Measurements from ENCODE around the gene TIMELESS.
"Not testable (repeated sequence)": the region's sequence is repeated elsewhere in the genome, so short reads cannot be mapped to it uniquely, and the experiment has no call there.

TIMELESS gene

GRCh38 chr12:56404227-56404626, 45.0 kb downstream of the TIMELESS start:
- DNase-seq = not testable (repeated sequence)

DNA sequence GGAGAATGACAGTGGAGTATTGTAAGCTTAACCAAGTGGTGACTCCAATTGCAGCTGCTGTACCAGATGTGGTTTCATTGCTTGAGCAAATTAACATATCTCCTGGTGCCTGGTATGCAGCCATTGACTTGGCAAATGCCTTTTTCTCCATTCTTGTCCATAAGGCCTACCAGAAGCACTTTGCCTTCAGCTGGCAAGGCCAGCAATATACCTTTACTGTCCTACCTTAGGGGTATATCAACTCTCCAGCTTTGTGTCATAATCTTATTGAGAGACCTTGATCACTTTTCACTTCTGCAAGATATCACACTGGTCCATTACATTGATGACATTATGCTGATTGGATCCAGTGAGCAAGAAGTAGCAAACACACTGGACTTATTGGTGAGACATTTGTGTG, 47.6 kb downstream of the TIMELESS start:
- not testable (repeated sequence) for DNase-seq

DNA sequence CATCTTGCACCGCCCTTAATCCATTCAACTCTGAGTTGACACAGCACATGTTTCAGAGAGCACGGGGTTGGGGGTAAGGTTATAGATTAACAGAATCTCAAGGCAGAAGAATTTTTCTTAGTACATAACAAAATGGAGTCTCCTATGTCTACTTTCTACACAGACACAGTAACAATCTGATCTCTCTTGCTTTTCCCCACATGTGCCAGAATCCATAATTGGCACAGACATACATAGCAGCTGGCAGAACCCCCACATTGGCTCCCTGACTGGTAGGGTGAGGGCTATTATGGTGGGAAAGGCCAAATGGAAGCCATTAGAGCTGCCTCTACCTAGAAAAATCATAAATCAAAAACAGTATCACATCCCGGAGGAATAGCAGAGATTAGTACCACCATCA, 48.1 kb downstream of the TIMELESS start:
- DNase-seq = not testable (repeated sequence)

DNA sequence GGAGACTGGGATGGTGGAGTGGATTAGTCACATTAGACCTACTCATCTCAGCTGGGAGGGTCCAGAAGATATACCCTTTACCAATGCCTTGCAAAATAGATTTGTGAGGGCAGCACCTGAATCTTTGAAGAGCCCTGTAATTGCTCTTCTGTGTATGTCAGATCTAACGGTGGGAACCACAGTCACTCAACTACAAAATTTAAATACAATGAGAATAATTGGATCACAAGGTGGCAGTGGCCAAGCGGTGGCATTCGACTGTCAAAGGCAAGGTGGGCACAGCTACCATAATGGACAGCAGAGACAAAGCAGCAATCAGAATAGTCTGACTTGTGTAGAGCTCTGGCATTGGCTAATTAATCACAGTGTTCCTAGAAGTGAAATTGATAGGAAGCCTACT, 49.8 kb downstream of the TIMELESS start:
- not testable (repeated sequence) for DNase-seq

DNA sequence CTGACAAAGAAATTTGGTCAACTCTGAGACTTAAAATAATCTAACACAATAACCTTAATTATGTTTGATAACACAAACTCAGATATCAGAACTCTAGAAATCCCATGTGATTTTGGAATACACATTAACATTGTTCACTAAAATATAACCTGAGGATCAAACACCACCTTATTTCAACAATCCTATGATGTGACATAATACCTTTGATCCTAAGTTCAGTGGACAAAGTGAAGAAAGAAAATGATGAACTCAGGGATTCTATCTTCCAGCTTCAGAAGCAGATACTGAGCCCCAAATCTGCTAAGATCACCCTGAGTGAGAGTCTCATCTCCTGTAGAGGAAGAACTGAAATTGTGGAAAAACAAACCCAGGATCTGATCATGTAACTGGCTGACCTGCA, 50.9 kb downstream of the TIMELESS start:
- no peak for DNase-seq

GRCh38 chr12:56392331-56392730, 56.9 kb downstream of the TIMELESS start:
- no peak for DNase-seq

DNA sequence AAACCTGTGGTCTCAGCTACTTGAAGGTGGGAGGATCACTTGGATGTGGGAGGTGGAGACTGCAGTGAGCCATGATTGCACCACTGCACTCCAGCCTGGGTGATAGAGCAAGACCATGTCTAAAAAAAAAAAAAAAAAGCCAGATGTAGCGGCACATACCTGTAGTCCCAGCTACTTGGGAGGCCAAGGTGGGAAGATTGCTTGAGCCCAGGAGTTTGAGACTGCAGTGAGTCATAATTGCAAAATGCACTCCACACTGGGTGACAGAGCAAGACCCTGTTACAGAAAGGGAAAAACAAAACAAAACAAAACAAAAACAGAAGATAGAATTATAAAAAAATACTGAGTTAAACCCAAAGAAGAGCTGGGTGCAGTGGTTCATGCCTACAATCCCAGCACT, 57.5 kb downstream of the TIMELESS start:
- no peak for DNase-seq

DNA sequence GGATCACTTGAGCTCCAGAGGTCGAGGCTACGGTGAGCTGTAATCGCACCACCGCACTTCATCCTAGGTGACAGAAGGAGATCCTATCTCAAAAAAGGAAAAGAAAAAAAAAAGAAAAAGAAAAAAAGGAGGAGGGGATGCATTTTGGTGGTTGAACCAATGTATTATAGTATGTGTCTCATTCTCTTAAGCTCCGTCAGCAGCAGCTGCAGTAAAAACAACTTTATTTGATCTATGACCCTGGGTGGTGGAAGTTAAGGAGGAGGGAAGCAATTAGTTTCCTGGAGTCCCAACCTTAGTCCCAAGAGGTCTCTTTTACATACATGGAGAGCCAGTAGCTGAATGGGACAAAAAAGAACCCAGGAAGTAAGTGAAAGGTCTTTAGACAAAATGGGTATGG, 59.8 kb downstream of the TIMELESS start:
- DNase-seq = no peak

DNA sequence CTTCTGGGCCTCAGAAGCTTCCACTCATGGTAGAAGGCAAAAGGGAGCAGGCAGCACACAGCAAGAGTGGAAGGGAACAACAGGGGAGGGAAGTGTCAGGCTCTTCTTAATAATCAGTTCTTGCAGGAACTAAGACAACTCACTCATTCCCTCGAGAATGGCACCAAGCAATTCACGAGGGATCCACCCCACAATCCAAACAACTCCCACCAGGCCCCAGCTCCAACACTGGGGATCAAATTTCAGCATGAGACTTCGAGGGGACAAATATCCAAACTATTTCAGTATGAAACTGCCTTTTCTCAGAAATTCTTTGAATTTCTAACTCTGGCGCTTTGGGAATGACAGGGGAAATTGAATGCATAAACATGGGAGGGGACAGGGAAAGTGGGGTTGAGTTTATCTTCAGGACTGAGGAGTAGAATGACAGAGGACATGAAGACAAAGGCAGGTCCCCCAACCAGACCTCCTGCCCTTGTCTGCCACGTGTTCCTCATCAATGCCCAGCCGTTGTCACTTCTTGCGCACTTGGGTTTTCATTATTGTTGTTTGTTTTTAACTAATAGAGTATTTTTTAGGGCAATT, 62.0 kb downstream of the TIMELESS start:
- no peak for DNase-seq

- no peak for DNase-seq
These were observed 63.4 kb downstream of the TIMELESS start for GRCh38 chr12:56385873-56386272.

- no peak for DNase-seq
These were observed 66.6 kb downstream of the TIMELESS start for GRCh38 chr12:56382611-56383010.

DNA sequence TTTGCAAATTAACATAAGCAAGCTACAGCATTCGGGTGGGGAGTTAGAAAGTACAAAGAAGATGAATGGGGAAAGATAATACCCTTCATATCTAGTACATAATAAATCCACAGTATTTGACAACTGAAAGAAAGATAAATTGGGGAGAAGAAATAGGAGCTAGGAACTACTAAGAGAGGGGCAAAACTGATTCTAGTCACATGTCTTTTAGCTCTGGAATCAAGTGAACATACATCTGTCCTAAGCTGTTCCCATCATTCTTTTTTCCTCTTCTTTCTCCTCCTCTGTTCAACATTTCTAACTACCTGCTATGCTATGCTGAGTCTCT, 71.3 kb downstream of the TIMELESS start:
- DNase-seq = no peak

DNA sequence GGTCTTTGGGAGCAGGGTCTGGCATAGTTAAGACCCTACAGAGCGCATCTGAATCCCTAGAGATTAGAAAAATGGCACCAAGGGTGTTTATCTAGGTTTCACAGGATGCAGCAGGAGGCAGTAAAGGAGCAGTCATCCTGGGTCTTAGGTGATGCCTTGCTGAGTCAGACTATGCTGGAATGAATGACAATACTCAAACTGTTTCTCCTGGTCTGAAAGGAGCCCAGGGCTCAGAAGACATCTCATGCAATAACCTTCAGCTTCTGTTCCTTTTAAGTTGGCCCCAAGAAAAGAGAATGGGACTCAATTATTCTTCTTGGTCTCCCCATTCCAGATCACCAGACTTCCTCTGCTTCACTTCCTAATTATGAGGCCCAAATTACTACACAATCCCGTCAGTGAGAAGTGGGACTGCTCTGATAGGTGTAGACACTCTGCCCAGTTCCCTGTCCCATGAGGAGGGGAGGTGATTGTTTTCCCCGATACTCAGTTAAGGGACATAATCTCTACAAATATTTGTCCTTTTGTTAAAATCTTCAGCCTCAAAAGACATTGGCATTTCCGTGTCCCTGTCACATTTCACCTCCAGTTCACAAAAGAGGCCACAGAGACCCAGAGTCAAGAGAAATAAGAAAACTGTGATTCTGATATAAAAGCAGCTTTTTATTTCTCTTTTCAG, 71.8 kb downstream of the TIMELESS start:
- DNase-seq = no peak

DNA sequence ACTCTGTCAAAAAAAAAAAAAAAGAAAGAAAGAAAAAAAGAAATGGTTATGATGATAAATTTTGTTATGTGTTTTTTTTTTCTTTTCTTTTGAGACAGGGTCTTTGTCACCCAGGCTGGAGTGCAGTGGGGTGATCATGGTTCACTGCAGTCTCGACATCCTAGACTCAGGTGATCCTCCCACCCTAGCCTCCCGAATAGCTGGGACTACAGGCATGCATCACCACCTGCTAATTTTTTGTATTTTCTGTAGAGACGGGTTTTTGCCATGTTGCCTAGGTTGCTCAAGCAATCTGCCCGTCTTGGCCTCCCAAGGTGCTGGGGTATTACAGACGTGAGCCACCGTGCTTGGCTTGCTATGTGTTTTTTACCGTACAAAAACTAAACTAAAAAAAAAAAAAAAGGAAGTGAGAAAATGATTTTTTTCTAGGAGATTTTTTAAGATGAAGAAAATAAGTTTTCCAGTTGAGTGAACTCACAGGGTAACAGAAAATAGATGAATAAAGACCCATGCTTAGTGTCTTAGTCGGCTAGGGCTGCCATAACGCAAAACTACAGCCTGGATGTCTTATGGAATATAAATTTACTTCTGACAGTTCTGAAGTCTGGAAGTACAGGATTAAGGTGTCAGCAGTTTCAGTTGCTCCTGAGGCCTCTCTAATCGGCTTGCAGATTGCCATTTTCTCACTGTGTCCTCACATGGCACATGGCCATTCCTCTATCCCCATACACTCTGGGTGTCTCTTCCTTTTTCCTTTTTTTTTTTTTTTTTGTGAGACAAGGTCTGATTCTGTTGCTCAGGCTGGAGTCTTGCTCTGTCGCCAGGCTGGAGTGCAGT, 73.4 kb downstream of the TIMELESS start:
- no peak for DNase-seq

DNA sequence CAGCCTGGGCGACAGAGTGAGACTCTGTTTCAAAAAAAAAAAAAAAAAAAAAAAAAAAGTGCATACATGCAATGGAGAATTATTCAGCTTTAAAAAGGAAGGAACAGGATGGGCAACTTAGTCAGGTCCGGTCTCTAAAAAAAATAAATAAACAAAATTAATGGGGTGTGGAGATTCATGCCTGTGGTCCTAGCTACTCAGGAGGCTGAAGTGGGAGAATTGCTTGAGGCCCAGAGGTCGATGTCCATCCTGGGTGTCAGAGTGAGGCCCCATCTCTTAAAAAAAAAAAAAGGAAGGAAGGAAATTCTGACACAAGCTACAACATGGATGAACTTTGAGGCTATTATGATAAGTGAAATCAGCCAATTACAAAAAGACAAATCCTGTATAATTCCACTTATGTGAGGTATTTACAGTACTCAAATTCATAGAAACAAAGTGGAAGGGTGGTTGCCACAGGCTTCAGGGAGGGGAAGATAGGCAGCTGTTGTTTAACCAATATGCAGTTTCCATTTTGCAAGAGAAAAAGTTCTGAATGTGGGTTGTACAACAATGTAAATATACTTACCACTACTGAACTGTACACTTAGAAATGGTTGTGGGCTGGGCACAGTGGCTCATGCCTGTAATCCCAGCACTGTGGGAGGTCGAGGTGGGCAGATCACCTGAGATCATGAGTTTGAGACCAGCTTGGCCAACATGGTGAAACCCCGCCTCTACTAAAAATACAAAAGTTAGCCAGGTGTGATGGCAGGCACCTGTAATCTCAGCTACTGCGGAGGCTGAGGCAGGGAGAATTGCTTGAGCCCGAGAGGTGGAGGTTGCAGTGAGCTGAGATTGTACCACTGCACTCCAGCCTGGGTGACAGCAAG, 74.3 kb downstream of the TIMELESS start:
- DNase-seq = no peak

DNA sequence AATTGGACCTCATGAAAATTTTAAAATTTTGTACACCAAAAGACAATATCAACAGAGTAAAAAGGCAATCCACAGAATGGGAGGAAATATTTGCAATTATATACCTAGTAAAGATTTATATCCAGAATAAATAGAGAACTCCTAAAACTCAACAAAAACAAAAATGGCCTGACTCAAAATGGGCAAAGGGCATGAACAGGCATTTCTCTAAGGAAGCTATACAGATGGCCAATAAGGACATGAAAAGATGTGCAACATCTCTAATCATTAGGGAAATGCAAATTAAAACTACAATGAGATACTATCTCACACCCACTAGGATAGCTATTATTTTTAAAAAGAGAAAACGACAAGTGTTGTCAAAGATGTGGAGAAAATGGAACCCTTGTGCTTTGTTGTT, 75.7 kb downstream of the TIMELESS start:
- no peak for DNase-seq

- DNase-seq = no peak
These were observed 82.3 kb downstream of the TIMELESS start for GRCh38 chr12:56366948-56367347.

All from AML-193 (cell line).